Measurements from ENCODE around the gene PRG3. TPM values are rescaled to one million over a fixed set of nuclear protein-coding genes. Genes with fewer than 3 reads are reported as not detected.

Gene PRG3
- total RNA-seq, 2 experiments from 2014 or later = not detected

DNA sequence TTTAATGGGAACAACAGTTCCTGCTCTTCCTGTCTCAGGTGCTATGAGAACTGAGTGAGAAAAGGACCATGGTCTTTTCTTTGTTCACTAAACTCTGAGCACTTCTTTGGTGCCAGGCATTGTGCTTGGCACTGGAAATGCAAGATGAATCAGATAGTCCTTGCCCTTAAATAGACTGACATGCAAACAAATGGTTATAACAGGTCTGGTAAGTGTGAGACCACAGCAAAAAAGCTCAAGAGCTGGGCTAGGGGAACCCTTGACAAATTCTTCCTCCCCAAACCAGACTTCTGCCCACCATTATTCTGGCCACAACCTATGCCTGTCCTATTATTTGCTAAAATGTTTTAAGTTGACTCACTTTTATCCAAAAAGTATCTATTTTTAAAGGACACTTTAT lies 40.9 kb upstream of the PRG3 start:
- intact Hi-C loops (cut with micrococcal nuclease) = no loop called here
- Mint-ChIP-seq H3K9me3 (no peaks in the 10 kb centered on the region), H3K4me1 (ENCODE audit: low read depth) (peaks cover 68% of the 10 kb centered on the region), H3K27ac (peak overlapping the region; percentile 18), H3K27me3 (ENCODE audit: low read depth) (no peaks in the 10 kb centered on the region), H3K4me3 (no peak overlapping the region), H3K36me3 (ENCODE audit: low read depth) (peaks cover 94% of the 10 kb centered on the region)
- no peak for DNase-seq
- CTCF ChIA-PET = no interaction called here

DNA sequence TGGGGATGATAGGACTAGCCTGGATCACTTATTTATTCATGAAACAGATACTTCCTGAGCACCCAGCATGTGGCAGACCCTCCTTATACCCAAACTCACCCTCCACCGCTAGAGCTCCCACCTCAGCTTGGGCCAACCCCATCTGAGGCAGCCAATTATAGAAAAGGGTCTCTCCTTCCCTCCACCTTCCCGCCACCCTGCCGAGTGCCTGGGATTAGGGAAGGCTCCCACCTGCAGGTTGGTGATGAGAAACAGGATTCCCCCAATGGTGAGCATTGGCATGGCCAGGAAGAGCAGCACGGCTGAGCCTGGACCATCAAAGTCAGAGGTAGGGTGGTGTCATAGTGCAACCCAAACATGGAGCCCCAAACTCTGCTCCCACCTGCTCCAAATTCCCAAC lies 40.1 kb upstream of the PRG3 start:
- intact Hi-C loops (cut with micrococcal nuclease) = no loop called here
- no peak overlapping the region for H3K27ac Mint-ChIP-seq
- H3K9me3 Mint-ChIP-seq = no peaks in the 10 kb centered on the region
- no peaks in the 10 kb centered on the region for H3K27me3 Mint-ChIP-seq (ENCODE audit: low read depth)
- peaks cover 75% of the 10 kb centered on the region for H3K4me1 Mint-ChIP-seq (ENCODE audit: low read depth)
- H3K36me3 Mint-ChIP-seq (ENCODE audit: low read depth) = peaks cover 95% of the 10 kb centered on the region
- no peak overlapping the region for H3K4me3 Mint-ChIP-seq
- no peak for DNase-seq
- CTCF ChIA-PET = no interaction called here

- Mint-ChIP-seq H3K27ac (peak overlapping the region; percentile 36), H3K9me3 (no peaks in the 10 kb centered on the region), H3K4me1 (ENCODE audit: low read depth) (peaks cover 83% of the 10 kb centered on the region), H3K4me3 (no peak overlapping the region), H3K27me3 (ENCODE audit: low read depth) (no peaks in the 10 kb centered on the region), H3K36me3 (ENCODE audit: low read depth) (peaks cover 92% of the 10 kb centered on the region)
- no peak for DNase-seq
- intact Hi-C loops (cut with micrococcal nuclease) = no loop called here
- CTCF ChIA-PET = interaction anchor here (0.6 to 2.4 kb wide), 4 partner anchors 19 to 317 kb away, joined by 3 to 11 read pairs (median 5); no protein-coding TSS in a partner anchor
These were observed 38.2 kb upstream of the PRG3 start for GRCh38 chr11:57419146-57419545.

DNA sequence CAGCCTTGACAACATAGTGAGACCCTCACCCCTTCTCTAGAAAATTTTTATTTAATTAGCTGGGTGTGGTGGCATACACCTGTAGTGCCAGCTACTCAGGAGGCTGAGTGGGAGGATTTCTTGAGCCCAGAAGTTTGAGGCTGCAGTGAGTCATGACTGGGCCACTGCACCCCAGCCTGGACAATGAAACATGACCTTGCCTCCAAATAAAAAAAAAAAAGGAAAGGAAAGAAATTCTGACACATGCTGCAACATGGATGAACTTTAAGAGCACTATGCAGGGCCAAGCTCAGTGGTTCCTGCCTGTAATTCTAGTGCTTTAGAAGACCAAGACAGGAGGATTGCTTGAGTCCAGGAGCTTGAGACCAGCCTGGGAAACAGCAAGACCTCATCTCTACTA lies 37.2 kb upstream of the PRG3 start:
- H3K4me3 Mint-ChIP-seq = no peak overlapping the region
- H3K27me3 Mint-ChIP-seq (ENCODE audit: low read depth) = no peaks in the 10 kb centered on the region
- H3K4me1 Mint-ChIP-seq (ENCODE audit: low read depth) = peaks cover 84% of the 10 kb centered on the region
- intact Hi-C loops (cut with micrococcal nuclease) = no loop called here
- peaks cover 92% of the 10 kb centered on the region for H3K36me3 Mint-ChIP-seq (ENCODE audit: low read depth)
- no peak for DNase-seq
- H3K9me3 Mint-ChIP-seq = no peaks in the 10 kb centered on the region
- no peak overlapping the region for H3K27ac Mint-ChIP-seq
- CTCF ChIA-PET = interaction anchor here (0.6 to 2.4 kb wide), 5 partner anchors 11 to 109 kb away, joined by 3 to 11 read pairs (median 5); no protein-coding TSS in a partner anchor

DNA sequence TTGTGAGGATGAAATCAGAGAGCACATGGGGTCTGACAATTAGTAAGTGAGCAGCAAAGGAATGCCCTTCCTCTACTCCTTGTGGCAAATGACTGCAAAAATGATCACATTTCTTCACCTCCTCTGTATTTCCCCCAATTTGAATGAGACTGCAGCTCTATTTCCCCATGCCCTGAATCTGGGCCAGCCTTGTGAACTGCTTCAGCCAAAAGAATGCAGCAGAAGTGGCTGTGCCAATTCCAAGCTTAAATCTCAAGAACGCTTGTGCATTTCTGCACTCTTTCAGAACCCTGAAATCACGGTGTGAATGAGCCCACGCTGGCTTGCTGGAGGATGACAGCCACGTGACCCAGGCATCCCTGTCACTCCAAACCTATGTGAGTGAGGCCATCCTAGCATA lies 36.1 kb upstream of the PRG3 start:
- H3K4me1 Mint-ChIP-seq (ENCODE audit: low read depth) = peaks cover 81% of the 10 kb centered on the region
- H3K9me3 Mint-ChIP-seq = no peaks in the 10 kb centered on the region
- CTCF ChIA-PET = interaction anchor here (1.7 to 2.4 kb wide), 2 partner anchors 10 to 41 kb away, joined by 8 to 11 read pairs; no protein-coding TSS in a partner anchor
- intact Hi-C loops (cut with micrococcal nuclease) = no loop called here
- H3K4me3 Mint-ChIP-seq = no peak overlapping the region
- DNase-seq = no peak
- peaks cover 86% of the 10 kb centered on the region for H3K36me3 Mint-ChIP-seq (ENCODE audit: low read depth)
- no peaks in the 10 kb centered on the region for H3K27me3 Mint-ChIP-seq (ENCODE audit: low read depth)
- H3K27ac Mint-ChIP-seq = no peak overlapping the region

GRCh38 chr11:57416436-57416835 lies 35.5 kb upstream of the PRG3 start:
- intact Hi-C loops (cut with micrococcal nuclease) = no loop called here

DNA sequence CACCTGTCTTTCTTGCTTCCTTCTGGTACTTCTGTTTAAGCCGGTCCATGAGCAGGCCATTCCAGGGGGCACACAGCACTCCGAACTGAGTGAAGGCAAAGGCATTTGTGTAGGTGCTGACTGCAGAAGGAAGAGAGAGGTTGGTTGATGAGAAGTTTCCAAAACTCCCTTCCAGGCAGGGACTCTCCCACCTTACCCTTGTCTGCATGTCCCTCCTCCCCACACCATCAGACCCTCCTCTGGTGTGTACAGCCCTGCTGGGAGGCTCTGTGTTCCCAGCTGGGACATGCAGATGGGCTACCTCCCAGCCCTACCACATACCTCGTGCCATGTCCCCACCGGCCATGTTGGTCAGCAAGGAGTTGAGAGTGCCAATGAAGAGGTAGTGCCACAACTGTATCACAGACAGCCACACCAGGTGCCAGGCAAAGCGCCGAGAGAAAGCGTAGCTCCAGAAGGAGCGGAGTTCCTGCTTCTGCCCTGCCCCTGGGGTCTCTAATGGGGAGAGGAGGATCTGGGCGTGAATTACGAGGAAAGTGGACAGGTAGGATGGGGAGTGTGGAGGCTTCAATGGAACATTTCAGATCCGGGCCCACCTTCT lies 33.8 kb upstream of the PRG3 start:
- no peaks in the 10 kb centered on the region for H3K9me3 Mint-ChIP-seq
- H3K36me3 Mint-ChIP-seq (ENCODE audit: low read depth) = peaks cover 79% of the 10 kb centered on the region
- H3K4me1 Mint-ChIP-seq (ENCODE audit: low read depth) = peaks cover 71% of the 10 kb centered on the region
- no peaks in the 10 kb centered on the region for H3K27me3 Mint-ChIP-seq (ENCODE audit: low read depth)
- intact Hi-C loops (cut with micrococcal nuclease) = no loop called here
- DNase-seq = no peak
- peak overlapping the region; percentile 34 for H3K27ac Mint-ChIP-seq
- H3K4me3 Mint-ChIP-seq = no peak overlapping the region
- CTCF ChIA-PET = no interaction called here

More at GRCh38 chr11:57416436-57416835, 35.5 kb upstream of the PRG3 start:
- H3K27ac Mint-ChIP-seq = no peak overlapping the region
- H3K4me3 Mint-ChIP-seq = no peak overlapping the region
- CTCF ChIA-PET = interaction anchor here (1.5 kb wide), 1 partner anchor 8 kb away, joined by 4 read pairs; no protein-coding TSS in a partner anchor
- peaks cover 77% of the 10 kb centered on the region for H3K4me1 Mint-ChIP-seq (ENCODE audit: low read depth)
- no peaks in the 10 kb centered on the region for H3K9me3 Mint-ChIP-seq
- H3K27me3 Mint-ChIP-seq (ENCODE audit: low read depth) = no peaks in the 10 kb centered on the region
- H3K36me3 Mint-ChIP-seq (ENCODE audit: low read depth) = peaks cover 83% of the 10 kb centered on the region
- DNase-seq = no peak

- no peak for DNase-seq
- peaks cover 71% of the 10 kb centered on the region for H3K4me1 Mint-ChIP-seq (ENCODE audit: low read depth)
- no peaks in the 10 kb centered on the region for H3K9me3 Mint-ChIP-seq
- H3K36me3 Mint-ChIP-seq (ENCODE audit: low read depth) = peaks cover 80% of the 10 kb centered on the region
- H3K27ac Mint-ChIP-seq = peak overlapping the region; percentile 50
- CTCF ChIA-PET = no interaction called here
- H3K4me3 Mint-ChIP-seq = no peak overlapping the region
- no peaks in the 10 kb centered on the region for H3K27me3 Mint-ChIP-seq (ENCODE audit: low read depth)
- intact Hi-C loops (cut with micrococcal nuclease) = no loop called here
These were observed 32.7 kb upstream of the PRG3 start for GRCh38 chr11:57413681-57414080.

DNA sequence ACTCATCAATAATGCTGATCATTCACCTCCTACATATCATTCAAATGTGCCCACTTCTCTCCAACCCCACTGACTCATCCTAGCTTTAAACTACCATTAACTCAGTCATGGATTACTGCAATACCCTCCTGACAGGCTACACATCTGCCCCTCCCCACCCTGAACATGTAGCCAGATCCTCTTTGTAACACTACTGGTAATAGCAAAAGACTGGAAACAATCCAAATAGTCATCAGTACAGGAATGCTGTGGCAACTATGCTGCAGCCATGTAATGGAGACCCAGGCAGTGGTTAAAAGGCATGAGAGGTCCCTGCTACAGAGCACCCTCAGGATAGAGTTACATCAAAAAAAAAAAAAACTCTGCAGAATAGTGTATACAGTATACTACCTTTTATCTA lies 29.3 kb upstream of the PRG3 start:
- Mint-ChIP-seq H3K36me3 (ENCODE audit: low read depth) (peaks cover 81% of the 10 kb centered on the region), H3K4me1 (ENCODE audit: low read depth) (peaks cover 76% of the 10 kb centered on the region), H3K4me3 (no peak overlapping the region), H3K9me3 (no peaks in the 10 kb centered on the region), H3K27ac (peak overlapping the region; percentile 11), H3K27me3 (ENCODE audit: low read depth) (no peaks in the 10 kb centered on the region)
- CTCF ChIA-PET = no interaction called here
- intact Hi-C loops (cut with micrococcal nuclease) = no loop called here
- DNase-seq = no peak

DNA sequence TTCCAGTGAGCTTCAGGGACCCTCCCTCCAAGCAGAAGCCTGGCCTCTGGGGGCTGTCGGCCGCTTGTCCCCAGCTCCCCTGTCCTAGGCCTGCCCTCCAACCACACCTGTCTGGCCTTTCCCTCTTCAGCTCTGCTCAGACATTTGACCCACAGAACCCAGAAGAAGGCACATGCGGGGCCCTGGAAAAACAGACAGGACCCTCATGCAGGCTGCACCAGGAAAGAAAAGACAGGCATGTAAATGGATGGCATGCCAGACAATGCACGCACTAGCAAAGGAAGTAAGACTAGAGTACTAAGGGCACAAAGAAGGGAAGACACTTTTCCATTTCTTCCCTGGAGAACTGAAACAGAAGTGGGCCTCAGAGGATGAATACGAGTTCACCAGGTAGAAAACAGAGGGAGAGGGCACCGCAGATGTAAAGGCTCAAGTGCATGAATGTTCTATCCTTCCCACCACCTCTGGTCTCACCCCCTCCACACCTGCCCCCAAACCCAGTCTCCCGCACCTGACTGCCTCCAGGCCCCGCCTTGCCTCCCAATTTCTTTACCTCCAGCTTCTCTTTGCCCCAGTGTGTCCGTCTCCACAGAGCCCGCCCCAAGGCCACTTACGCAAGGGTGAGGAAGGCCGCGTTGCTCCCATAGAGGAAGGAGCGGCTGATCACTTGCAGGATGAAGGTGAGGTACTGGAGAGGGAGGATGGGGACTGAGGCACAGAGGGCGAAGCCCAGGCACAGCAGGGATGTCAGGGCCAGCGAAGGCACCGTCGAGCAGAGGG lies 28.6 kb upstream of the PRG3 start:
- no peak for DNase-seq
- intact Hi-C loops (cut with micrococcal nuclease) = loop anchor here (5.0 kb wide), 1 partner anchor 72 kb away; the partner anchor contains the start of genes P2RX3 and SSRP1
- CTCF ChIA-PET = no interaction called here
- H3K27me3 Mint-ChIP-seq (ENCODE audit: low read depth) = no peaks in the 10 kb centered on the region
- peak overlapping the region; percentile 44 for H3K27ac Mint-ChIP-seq
- H3K9me3 Mint-ChIP-seq = no peaks in the 10 kb centered on the region
- no peak overlapping the region for H3K4me3 Mint-ChIP-seq
- peaks cover 75% of the 10 kb centered on the region for H3K4me1 Mint-ChIP-seq (ENCODE audit: low read depth)
- peaks cover 80% of the 10 kb centered on the region for H3K36me3 Mint-ChIP-seq (ENCODE audit: low read depth)

DNA sequence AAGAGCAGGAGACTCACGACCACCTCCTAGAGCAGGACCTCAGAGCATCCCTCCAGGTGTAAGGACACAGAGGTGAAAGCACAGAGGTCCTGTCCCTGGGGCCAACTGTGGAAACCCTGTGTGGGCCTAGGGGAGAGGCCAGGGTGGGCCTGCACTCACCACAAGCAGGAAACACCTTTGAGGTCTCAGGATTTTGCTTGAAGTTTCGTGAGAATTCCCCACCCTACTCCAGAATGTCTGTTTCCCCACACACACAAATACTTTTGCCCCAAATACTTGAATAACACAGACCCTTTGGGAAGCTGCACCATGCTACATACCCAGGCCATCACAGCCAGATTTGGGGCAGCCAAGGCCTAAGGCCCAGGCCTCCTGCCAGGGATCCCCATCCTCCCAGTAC lies 27.8 kb upstream of the PRG3 start:
- CTCF ChIA-PET = interaction anchor here (1.1 kb wide), 1 partner anchor 59 kb away, joined by 3 read pairs; no protein-coding TSS in a partner anchor
- H3K9me3 Mint-ChIP-seq = no peaks in the 10 kb centered on the region
- DNase-seq = no peak
- H3K4me1 Mint-ChIP-seq (ENCODE audit: low read depth) = peaks cover 74% of the 10 kb centered on the region
- peak overlapping the region; percentile 78 for H3K27ac Mint-ChIP-seq
- intact Hi-C loops (cut with micrococcal nuclease) = loop anchor here (5.0 kb wide), 1 partner anchor 71 kb away; the partner anchor contains the start of genes P2RX3 and SSRP1
- H3K36me3 Mint-ChIP-seq (ENCODE audit: low read depth) = peaks cover 77% of the 10 kb centered on the region
- H3K27me3 Mint-ChIP-seq (ENCODE audit: low read depth) = no peaks in the 10 kb centered on the region
- H3K4me3 Mint-ChIP-seq = no peak overlapping the region

- peaks cover 68% of the 10 kb centered on the region for H3K4me1 Mint-ChIP-seq (ENCODE audit: low read depth)
- H3K27ac Mint-ChIP-seq = peak overlapping the region; percentile 78
- DNase-seq = no peak
- H3K36me3 Mint-ChIP-seq (ENCODE audit: low read depth) = peaks cover 72% of the 10 kb centered on the region
- H3K9me3 Mint-ChIP-seq = no peaks in the 10 kb centered on the region
- CTCF ChIA-PET = interaction anchor here (1.1 kb wide), 1 partner anchor 58 kb away, joined by 3 read pairs; no protein-coding TSS in a partner anchor
- H3K27me3 Mint-ChIP-seq (ENCODE audit: low read depth) = no peaks in the 10 kb centered on the region
- intact Hi-C loops (cut with micrococcal nuclease) = loop anchor here (5.0 kb wide), 1 partner anchor 71 kb away; the partner anchor contains the start of genes P2RX3 and SSRP1
- H3K4me3 Mint-ChIP-seq = no peak overlapping the region
These were observed 27.1 kb upstream of the PRG3 start for GRCh38 chr11:57407941-57408475.
